Hepatocyte (in vitro differentiated cells): ENCODE data around the gene TP73. TPM values are rescaled to one million over a fixed set of nuclear protein-coding genes. Genes with fewer than 3 reads are reported as not detected.

Experiments used
- DNase-seq: peaks from one replicate; pipeline ENCODE4 v3.0.0-alpha.2; 2016; ENCODE audit warnings: low spot score
- H2AFZ ChIP-seq: fragments of 200-600 bp; sonication (generic); 2 replicates; pipeline ENCODE4 v1.6.0; 2016; ENCODE audit warnings: antibody characterized with exemption, mild to moderate bottlenecking
- H3K27ac ChIP-seq: fragments of 200-600 bp; sonication (generic); 2 replicates; pipeline ENCODE4 v1.5.1; 2016; ENCODE audit warnings: mild to moderate bottlenecking
- H3K27me3 ChIP-seq: fragments of 200-600 bp; sonication (generic); 2 replicates; pipeline ENCODE4 v1.6.1; 2016
- H3K36me3 ChIP-seq: fragments of 200-600 bp; sonication (generic); replicated peaks from 2 replicates; pipeline ENCODE4 v1.5.1; 2016; ENCODE audit warnings: low read depth; ENCODE audit not compliant: insufficient read depth
- H3K4me1 ChIP-seq: fragments of 200-600 bp; sonication (generic); 2 replicates; pipeline ENCODE4 v1.5.1; 2016; ENCODE audit warnings: mild to moderate bottlenecking, moderate library complexity; ENCODE audit not compliant: insufficient read depth
- H3K4me2 ChIP-seq: fragments of 200-600 bp; sonication (generic); 2 replicates; pipeline ENCODE4 v1.6.0; 2016
- H3K4me3 ChIP-seq: fragments of 200-600 bp; sonication (generic); 2 replicates; pipeline ENCODE4 v1.5.1; 2016; ENCODE audit warnings: mild to moderate bottlenecking
- H3K79me2 ChIP-seq: fragments of 200-600 bp; sonication (generic); 2 replicates; pipeline ENCODE4 v1.6.0; 2017; ENCODE audit warnings: mild to moderate bottlenecking
- H3K9me2 ChIP-seq: fragments of 200-600 bp; sonication (generic); replicated peaks from 2 replicates; pipeline ENCODE4 v1.6.0; 2017; ENCODE audit warnings: mild to moderate bottlenecking; ENCODE audit not compliant: insufficient read depth
- H3K9me3 ChIP-seq: fragments of 200-600 bp; sonication (generic); 2 replicates; pipeline ENCODE4 v1.5.1; 2016; ENCODE audit warnings: low read depth, mild to moderate bottlenecking
- H4K20me1 ChIP-seq: fragments of 200-600 bp; sonication (generic); 2 replicates; pipeline ENCODE4 v1.6.0; 2016; ENCODE audit warnings: mild to moderate bottlenecking; ENCODE audit not compliant: insufficient read depth, poor library complexity, severe bottlenecking
- CTCF ChIP-seq: fragments of 200-600 bp; sonication (generic); IDR thresholded peaks from 2 replicates; pipeline ENCODE4 v1.5.1; 2016; ENCODE audit warnings: antibody characterized with exemption, mild to moderate bottlenecking; ENCODE audit not compliant: poor library complexity
- EZH2 ChIP-seq: fragments of 200-600 bp; sonication (generic); IDR thresholded peaks from 2 replicates; pipeline ENCODE4 v1.6.1; 2016; ENCODE audit warnings: antibody characterized with exemption, mild to moderate bottlenecking, borderline replicate concordance
- EZH2phosphoT487 ChIP-seq: fragments of 200-600 bp; sonication (generic); IDR thresholded peaks from one replicate; pipeline ENCODE4 v1.6.1; 2018; ENCODE audit warnings: antibody characterized with exemption, mild to moderate bottlenecking, low read depth, moderate library complexity; ENCODE audit not compliant: unreplicated experiment, severe bottlenecking
- WGBS: methylation state at CpG from one replicate; pipeline ENCODE4 v1.1.6; 2016; ENCODE audit warnings: low lambda C conversion rate; ENCODE audit errors: missing lambda C conversion rate; 5-methylcytosine and 5-hydroxymethylcytosine counted together
- polyA plus RNA-seq: library from polyadenylated mRNA; unstranded; fragments of >200 nt; fragmentation: Nextera tagmentation; extraction: Ambion mirVana; gene quantifications from 2 replicates; pipeline ENCODE4 v1.2.1, GENCODE V29; 2016
- total RNA-seq: library from RNA; depleted of rRNA; stranded (reverse); fragments of >200 nt; gene quantifications from 2 replicates; pipeline ENCODE4 v1.2.3, GENCODE V29; 2014

Gene TP73
- total and polyA plus RNA-seq, 2 experiments from 2014 or later: 0.27 to 0.47 TPM

- TF ChIP-seq EZH2phosphoT487 (no peak), CTCF (no peak), EZH2 (no peak)
- no peak overlapping the region for H3K4me3 ChIP-seq
Measured at GRCh38 chr1:3639397-3639911, 12.9 kb upstream of the TP73 start.

GRCh38 chr1:3640121-3640837 lies 12.0 kb upstream of the TP73 start:
- no peaks in the 10 kb centered on the region for H3K27me3 ChIP-seq
- no peak overlapping the region for H2AFZ ChIP-seq
- no peaks in the 10 kb centered on the region for H3K9me3 ChIP-seq
- no peak for DNase-seq
- 95% methylated on average over 34 of the region's 36 CpGs for WGBS
- H3K4me2 ChIP-seq: no peak overlapping the region
- H3K9me2 ChIP-seq: no peaks in the 10 kb centered on the region
- no peaks in the 10 kb centered on the region for H3K36me3 ChIP-seq
- H3K4me3 ChIP-seq: no peak overlapping the region
- no peaks in the 10 kb centered on the region for H4K20me1 ChIP-seq
- H3K79me2 ChIP-seq: no peaks in the 10 kb centered on the region
- no peaks in the 10 kb centered on the region for H3K4me1 ChIP-seq
- H3K27ac ChIP-seq: no peak overlapping the region
- TF ChIP-seq EZH2: no peak
- no peak for TF ChIP-seq EZH2phosphoT487
- TF ChIP-seq CTCF: no peak

More at GRCh38 chr1:3639397-3639911, 12.9 kb upstream of the TP73 start:
- Histone ChIP-seq H3K9me2 (no peaks in the 10 kb centered on the region), H4K20me1 (no peaks in the 10 kb centered on the region), H3K4me1 (no peaks in the 10 kb centered on the region), H3K79me2 (no peaks in the 10 kb centered on the region), H2AFZ (no peak overlapping the region), H3K4me2 (no peak overlapping the region), H3K27ac (no peak overlapping the region), H3K9me3 (no peaks in the 10 kb centered on the region), H3K36me3 (no peaks in the 10 kb centered on the region), H3K27me3 (no peaks in the 10 kb centered on the region)
- WGBS: 97% methylated on average over 22 of the region's 23 CpGs
- no peak for DNase-seq

- Histone ChIP-seq H3K79me2 (no peaks in the 10 kb centered on the region), H2AFZ (no peak overlapping the region), H3K9me3 (no peaks in the 10 kb centered on the region), H3K9me2 (no peaks in the 10 kb centered on the region), H3K27me3 (no peaks in the 10 kb centered on the region), H3K36me3 (no peaks in the 10 kb centered on the region), H3K4me1 (no peaks in the 10 kb centered on the region), H3K4me2 (no peak overlapping the region), H3K27ac (no peak overlapping the region), H4K20me1 (no peaks in the 10 kb centered on the region), H3K4me3 (no peak overlapping the region)
- TF ChIP-seq EZH2phosphoT487 (no peak), CTCF (no peak)
- no peak for DNase-seq
- 97% methylated on average over 26 of the region's 26 CpGs for WGBS
Measured at GRCh38 chr1:3641046-3641760, 11.1 kb upstream of the TP73 start.
